Measurements from ENCODE around the gene CETP.
A peak's percentile ranks its signal among the peaks of the same experiment; 100 is the strongest.

Gene CETP, protein sequence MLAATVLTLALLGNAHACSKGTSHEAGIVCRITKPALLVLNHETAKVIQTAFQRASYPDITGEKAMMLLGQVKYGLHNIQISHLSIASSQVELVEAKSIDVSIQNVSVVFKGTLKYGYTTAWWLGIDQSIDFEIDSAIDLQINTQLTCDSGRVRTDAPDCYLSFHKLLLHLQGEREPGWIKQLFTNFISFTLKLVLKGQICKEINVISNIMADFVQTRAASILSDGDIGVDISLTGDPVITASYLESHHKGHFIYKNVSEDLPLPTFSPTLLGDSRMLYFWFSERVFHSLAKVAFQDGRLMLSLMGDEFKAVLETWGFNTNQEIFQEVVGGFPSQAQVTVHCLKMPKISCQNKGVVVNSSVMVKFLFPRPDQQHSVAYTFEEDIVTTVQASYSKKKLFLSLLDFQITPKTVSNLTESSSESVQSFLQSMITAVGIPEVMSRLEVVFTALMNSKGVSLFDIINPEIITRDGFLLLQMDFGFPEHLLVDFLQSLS

DNA sequence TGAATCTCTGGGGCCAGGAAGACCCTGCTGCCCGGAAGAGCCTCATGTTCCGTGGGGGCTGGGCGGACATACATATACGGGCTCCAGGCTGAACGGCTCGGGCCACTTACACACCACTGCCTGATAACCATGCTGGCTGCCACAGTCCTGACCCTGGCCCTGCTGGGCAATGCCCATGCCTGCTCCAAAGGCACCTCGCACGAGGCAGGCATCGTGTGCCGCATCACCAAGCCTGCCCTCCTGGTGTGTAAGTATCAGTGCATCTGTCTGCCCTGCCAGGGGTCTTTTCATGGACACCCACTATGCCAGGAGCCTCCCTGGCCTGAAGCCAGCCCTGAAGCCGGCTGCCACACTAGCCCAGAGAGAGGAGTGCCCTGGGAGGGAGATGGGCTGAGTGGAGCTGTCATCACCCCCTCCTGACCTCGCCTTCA, at the start of gene CETP:
CETP (plus strand) TSS at position 100 of the 431 bp plus-strand sequence; CDS start at position 130, 30 bp downstream.
- DNase-seq (ENCODE audit: low read depth, low spot score): no peak

DNA sequence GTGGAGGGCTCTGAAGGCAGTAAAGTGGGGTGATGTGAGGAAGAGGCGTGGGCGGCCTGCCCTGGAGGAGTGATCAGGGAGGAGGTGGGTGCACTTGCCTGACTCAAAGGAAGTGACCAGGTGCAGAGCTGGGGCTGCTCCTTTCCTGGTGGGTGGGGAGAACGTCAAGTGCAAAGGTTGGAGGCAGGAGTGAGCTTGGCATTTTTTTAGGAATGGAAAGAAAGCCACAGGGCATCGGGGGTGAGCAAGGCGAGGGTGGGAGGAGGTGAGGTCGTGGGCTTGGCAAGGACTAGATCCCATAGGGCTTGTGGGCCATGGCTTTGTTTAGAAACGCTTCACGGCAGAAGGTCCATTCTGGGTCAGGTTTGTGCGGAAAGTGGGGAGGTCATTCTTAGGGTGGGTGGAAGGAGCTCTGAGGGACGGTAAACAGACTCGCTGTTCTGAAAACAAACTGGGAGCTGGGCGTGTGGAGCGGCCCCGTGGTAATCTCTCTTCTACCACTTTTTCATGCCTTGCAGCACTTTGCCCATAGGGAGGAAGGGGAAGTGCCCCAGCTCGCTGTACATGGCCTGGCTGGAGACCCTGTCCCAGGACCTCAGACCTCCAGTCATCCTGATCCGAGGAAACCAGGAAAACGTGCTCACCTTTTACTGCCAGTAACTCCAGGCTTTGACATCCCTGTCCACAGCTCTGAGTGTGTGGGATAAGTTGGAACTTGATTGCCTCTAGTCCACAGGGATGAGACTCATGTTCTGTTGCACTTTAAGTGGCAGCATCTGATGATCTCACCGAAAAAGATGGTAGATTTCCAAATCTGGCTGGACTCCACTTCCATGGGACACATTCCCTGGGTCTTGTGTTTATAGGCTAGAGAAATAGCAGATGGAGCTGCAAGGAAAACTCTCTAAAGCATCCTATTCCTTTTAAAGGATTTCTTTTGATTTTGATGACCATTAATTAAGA, 48.7 kb upstream of the CETP start:
- DNase-seq (ENCODE audit: low read depth, low spot score): no peak

DNA sequence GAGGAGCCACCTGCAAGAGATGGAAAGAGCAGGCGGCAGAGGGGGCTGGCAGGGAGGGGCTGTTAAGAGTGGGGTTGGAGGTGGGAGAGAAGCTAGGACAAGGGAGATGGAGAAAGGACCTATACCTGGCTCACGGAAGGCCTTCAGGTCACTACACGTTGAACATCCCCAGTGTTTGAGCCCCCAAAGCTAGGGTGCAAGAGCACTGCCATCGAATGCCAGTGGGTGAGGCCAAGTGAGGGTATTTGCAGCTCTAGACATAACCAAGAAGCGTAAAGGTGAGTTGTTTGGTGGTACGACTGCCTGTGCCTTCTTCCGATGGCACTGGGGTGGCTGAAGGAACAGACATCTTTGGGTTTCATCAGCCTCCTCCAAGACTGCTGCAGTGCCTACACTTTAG, 46.9 kb upstream of the CETP start:
- DNase-seq (ENCODE audit: low read depth, low spot score): no peak

DNA sequence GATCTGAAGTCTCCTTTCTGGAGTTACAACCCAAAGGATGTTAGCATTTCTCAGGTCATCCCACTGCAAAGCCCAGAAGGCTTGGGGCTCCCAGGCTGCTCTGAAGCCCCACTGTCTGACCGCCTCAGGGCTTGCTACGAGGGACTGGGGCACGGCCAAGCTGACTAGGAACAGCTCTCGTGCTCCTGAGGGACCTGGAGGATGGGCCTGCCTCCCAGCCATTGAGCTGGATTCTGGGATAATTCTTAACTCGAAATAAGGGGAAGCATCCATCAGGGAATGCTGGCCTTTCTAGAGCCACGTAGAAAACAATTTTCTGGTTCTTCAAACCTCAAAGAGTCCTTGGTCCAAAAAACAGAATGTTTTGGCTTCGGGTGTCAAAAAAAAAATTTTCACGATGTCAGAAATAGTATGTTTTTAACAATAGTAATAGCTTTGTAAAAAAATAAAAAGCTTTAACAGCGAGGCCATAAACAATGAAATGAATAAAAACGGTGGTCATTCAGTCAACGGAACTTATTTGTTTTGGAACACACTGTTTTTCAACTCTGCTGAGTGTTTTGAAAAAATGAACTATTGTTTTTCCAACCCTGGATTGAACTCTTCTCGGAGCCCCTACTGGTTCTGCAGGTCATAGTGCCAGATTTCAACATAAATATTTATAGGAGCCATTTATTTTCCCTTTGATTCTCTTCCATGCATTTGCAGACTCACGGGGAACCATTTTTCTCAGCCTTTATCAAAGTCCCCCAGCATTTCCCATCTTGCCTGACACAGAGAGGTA, 46.2 kb upstream of the CETP start:
- peak; percentile 16 for DNase-seq (ENCODE audit: low read depth, low spot score)

DNA sequence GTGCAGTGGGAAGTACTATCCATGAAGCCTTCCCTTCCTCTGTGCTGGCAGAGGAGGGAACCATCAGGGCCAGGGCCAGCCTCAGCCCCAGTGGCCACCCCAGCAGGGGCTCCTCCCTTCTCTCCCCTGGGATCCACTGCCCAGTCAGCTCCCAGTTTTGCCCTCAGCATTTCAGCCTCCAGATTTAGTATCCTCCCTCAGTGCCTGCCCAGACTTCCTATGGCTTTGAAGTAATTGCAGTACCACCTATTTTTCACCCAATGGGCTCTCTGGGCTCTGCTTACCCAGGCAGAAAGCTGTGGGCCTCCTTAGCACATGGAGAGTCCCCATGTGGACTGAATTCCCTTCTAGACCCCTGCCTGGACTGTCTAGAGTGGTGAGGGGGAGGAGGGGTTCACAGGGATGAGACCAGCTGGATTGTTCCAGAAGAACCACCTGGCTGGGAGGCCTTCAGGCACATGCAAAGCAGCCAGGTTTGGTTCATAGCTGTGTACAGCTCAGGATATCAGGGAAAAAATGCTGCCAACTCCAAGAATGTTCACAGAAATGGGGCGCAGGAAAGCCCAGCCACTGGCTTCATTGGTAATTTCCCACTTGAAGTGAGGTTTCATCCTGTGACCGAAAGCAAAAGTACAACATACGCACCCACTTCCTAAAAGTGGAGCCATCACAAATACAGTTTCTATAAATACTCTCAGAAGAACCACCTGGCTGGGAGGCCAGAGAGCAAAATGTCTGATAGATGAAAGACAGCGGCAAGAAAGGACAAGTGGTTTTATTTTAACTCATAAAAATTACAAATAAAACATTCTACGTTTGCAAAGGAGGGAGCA, 45.0 kb upstream of the CETP start:
- no peak for DNase-seq (ENCODE audit: low read depth, low spot score)

DNA sequence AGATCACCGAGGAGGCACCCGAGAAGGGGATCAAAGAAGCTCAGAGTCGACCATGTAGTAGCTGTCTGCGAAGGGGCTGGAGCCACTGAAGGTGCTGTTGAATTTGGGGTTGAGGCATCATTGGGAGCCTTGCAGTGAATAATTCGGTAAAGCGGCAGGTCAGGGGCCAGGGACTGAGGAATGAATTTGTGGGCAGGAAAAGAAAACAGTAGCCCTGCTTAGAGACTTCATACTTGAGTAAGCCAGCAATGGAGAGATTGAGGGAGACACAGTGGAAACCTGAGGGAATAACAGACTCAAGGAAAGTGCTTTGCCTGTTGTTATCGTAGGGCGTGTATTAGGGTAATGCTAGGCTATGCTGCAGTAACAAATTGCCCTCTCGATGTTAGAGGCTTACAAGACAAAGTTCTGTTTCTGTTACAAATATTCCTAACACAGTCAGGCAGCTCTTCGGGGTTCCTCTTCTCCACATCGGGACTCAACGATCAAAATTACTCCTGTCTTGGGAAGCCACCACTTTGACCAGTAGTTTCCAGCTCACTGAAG, 43.2 kb upstream of the CETP start:
- no peak for DNase-seq (ENCODE audit: low read depth, low spot score)

DNA sequence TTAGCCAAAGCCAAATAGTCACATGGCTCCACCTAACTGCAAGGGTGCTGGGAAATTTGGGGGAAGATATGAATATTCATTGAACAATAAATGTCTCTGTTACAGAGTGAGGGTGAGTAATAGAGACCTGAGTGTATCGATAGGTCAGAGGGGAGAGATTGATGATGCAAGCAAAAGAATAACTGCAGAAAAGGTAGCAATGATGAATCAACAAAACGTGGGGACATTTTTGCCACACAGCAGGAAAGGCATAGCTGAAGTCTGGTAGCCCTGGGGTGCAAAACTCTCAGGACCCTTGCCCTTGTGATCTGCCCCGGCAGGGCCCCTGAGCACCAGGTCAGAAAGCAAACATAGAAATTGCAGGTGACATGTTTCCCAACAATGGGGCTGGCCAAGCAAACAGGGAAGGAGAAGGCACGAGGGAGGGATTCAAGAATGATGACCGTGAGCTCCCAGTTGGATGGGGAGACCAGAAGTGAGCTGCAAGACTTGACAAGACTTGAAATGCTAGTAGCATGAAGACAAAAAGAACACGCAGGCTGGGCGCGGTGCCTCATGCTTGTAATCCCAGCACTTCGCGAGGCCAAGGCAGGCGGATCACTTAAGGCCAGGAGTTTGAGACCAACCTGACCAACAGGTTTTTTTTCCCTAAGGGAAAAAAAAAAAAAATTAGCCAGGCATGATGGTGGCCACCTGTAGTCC, 42.5 kb upstream of the CETP start:
- DNase-seq (ENCODE audit: low read depth, low spot score): no peak

DNA sequence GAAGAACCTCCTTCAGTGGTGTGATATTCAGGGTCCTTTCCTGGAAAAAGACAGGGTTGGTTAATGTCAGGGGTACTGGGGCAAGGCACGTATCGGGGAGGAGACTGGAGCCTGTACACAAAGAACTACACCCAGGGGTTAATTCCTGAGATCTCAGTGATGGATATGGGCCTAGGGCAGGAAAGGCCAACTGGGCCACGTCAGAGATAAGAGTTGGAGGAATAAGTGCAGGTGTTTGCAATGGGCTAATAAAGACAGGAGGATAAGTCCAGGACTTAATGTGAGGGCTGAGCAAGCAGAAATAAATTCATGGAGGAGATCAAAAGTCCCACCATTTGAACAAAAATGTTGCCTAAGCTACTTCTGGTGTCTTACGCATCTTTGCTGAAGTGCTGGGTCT, 40.2 kb upstream of the CETP start:
- DNase-seq (ENCODE audit: low read depth, low spot score): no peak

DNA sequence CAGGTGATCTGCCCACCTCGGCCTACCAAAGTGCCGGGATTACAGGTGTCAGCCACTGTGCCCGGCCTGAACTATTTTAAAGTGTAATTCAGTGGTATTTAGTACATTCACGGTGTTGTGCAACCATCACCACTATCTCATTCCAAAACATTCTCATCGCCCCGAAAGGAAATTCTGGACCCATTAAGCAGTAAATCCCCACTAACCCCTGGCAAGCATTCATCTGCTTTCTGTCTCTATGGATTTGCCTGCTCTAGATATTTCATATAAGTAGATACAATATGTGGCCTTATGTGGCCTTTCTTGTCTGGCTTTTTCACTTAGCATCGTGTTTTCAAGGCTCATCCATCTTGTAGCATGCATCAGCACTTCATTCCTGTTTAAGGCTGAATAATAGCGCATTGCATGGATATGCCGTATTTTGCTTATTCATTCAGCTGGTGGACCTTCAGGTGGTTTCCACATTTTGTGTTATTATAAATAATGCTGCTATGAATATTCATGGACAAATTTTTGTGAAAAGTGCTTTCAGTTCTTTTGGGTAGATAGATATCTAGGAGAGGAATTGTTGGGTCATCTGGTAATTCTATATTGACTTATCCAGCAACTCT, 38.2 kb upstream of the CETP start:
- no peak for DNase-seq (ENCODE audit: low read depth, low spot score)

DNA sequence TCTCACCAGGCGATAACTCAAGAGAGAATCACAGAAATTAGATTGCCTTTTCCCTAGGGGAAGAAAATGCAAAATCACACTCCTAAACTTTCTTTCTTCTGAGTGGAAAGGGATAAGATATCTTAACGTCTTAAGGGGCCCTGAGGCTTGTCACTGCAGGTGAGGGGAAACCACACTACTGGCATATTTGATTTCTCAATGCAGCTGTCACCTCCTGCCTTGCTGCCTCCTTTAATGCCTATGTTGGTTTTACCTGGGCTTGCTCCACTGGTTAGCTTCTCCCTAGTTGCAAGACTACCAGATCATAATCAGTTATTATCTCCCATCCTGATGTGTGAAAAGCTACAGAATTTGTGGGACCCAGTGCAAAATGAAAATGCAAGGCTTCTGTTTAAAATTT, 34.3 kb upstream of the CETP start:
- no peak for DNase-seq (ENCODE audit: low read depth, low spot score)

DNA sequence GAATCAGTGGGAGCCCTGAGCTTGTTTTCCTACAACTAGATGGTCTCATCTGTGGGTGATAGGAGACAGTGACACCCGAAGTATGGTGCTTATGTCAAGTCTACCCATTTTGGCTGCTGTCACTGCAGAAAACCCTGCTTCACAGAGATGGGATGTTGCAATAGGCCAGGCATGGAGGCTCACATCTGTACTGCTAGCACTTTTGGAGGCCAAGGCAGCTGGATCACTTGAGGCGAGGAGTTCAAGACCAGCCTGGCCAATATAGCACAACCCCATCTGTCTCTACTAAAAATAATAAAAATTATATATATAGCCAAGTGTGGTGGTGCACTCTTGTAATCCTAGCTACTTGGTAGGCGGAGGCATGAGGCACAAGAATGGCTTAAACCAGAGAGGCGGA, 32.1 kb upstream of the CETP start:
- no peak for DNase-seq (ENCODE audit: low read depth, low spot score)

DNA sequence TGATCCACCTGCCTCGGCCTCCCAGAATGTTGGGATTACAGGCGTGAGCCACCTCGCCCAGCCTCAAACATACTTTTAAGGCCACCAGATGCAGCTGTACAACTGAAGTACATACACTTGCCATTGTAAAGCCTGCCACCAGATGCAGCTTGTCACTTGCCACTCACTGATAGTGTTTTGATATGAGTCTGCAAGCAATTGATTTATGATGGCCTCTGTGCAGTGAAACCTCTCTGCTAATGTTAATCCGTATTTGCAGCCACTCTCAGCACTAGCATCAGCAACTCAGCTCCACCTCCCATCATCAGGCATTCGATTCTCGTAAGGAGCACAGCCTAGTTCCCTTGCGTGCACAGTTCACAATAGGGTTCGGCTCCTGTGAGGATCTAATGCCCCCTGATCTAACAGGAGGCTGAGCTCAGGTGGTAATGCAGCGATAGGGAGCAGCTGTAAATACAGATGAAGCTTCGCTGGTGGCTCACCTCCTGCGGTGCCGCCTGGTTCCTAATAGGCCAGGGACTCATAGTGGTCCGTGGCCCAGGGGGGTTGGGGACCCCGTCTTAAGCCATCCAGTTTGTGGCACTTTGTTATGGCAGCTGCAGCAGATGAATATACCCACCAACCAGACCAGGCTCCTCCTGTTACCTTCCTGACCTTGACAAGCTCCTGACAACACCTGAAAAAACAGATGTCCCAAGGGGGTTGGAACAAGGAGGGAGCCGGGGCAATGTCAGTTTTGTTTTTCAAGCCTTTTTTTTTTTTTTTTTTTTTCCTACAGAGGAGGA, 31.1 kb upstream of the CETP start:
- no peak for DNase-seq (ENCODE audit: low read depth, low spot score)

DNA sequence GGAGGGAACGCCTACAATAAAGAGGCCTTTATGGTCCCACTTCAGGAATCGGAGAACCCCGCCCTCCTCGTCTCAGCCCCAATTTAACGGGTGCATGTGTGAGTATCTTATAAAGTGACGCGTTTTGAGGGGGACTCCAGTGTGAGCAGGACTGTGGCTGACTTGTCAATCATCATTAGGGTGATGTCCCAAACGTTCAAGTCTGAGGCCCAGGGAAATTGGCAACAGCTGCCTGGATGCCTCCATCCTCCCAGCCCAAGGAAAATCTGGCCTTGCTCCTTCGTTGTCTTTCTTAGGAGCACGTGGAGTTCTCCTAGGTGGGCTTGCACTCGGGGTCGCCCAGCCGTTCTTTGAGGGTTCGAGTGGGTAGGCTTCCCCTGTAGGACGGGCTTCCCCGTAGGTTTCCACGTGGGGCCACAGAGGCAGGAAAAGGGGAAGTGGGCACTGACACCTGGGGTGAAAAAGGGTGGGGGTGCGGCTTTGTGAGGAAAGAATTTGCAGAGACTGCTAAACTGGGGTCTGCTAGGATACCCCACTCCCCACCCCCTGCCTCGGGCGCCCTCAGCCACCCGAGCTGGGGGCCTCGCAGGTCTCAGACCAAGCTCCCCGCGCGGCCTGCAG, 30.4 kb upstream of the CETP start:
- DNase-seq (ENCODE audit: low read depth, low spot score): no peak

DNA sequence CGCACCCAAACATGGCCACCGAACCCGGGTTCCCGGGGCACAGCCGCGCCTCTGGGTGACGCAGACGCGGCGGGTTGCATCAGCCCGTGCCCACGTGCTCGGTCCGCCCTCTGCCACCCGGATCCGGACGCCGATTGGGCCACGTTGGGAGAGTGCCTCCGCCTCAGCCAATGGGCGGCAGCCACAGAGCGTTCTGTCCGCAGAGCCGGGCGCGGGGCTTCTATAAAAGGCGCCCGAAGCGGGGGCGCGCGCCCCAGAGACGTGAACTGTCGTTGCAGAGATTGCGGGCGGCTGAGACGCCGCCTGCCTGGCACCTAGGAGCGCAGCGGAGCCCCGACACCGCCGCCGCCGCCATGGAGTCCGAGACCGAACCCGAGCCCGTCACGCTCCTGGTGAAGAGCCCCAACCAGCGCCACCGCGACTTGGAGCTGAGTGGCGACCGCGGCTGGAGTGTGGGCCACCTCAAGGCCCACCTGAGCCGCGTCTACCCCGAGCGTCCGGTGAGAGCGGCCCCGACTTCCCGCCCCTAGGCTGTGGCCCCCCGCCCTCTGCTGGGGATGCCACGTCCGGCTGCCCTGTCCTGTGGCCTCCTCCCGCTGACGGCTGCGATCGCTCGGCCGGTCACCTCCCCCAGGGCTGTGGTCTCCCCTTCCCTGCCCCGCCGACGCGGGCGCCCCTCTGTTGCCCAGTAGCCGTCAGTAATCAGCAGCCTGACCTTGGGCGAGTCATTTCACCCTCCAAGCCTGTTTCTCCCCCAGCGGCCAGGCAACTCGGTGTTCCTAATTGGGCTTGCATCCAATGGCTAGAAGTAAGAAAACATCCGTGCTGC, 29.6 kb upstream of the CETP start, which contains the start of gene HERPUD1:
HERPUD1 (plus strand) TSS at position 251 of the 829 bp plus-strand sequence; CDS start at position 354, 103 bp downstream.
- DNase-seq (ENCODE audit: low read depth, low spot score): peak; percentile 99

DNA sequence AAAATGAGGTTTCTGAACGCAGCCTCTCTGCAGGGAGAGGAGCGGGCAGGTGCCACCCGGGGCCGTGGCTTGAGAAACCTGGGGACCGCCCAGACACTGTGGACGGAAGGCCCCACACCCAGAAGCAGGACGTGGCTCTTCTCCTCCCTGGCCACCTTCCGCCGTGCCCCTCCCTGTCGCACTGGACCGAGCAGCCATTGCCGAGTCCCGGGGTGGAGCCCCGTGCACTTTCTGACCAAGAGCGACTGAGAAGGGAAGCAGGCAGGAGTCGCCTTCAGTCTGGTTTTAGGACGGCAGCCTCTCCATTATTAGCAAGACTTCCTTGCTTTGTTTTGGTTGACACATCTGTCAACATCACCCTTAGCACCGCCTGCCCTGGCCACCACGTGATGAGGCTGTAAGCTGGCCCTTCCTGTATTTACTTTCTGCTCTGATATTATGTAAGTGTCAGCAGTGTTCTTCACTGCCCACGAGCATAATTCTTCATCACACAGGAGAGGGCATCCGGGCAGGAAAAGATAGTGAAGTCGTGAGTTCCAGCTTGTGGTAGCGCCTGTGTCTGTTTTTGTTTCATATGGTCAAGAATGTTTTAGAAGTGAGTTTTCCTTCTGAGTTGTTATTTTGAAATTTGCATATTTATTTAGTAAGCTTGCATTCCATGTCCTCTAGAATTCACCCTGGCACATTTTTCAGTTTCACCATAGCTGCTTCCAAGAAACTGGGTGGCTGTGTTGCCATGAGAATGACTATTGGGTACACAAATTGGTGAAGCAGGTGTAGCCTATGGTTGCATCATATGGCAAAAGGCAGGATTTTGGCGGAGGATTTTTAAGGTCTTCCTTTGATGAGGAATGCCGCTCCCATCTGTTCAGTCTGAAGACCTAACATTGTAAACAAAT, 28.8 kb upstream of the CETP start:
- DNase-seq (ENCODE audit: low read depth, low spot score): peak; percentile 64

All from astrocyte of the hippocampus (primary cell).